Smooth muscle cell (in vitro differentiated cells): Measurements from ENCODE around the gene FUT3. TPM values are rescaled to one million over a fixed set of nuclear protein-coding genes. Genes with fewer than 3 reads are reported as not detected.
"Not testable (repeated sequence)": the region's sequence is repeated elsewhere in the genome, so short reads cannot be mapped to it uniquely, and the experiment has no call there.

Experiments
- DNase-seq: peaks from one replicate; lab custom pipeline; 2025; ENCODE audit not compliant: unreplicated experiment; lab: John Stamatoyannopoulos, UW
- H2AFZ ChIP-seq: fragments of 200-600 bp; sonication (generic); 2 replicates; pipeline ENCODE4 v1.6.0; 2016; ENCODE audit warnings: antibody characterized with exemption, low read depth, mild to moderate bottlenecking
- H3F3A ChIP-seq: fragments of 200-600 bp; sonication (generic); 2 replicates; pipeline ENCODE4 v1.6.0; 2017; ENCODE audit warnings: antibody characterized with exemption, low read depth
- H3K27ac ChIP-seq: fragments of 200-600 bp; sonication (generic); 2 replicates; pipeline ENCODE4 v1.5.1; 2016; ENCODE audit warnings: low read depth, mild to moderate bottlenecking
- H3K27me3 ChIP-seq: fragments of 200-600 bp; sonication (generic); 2 replicates; pipeline ENCODE4 v1.6.1; 2016; ENCODE audit warnings: low read depth, mild to moderate bottlenecking
- H3K36me3 ChIP-seq: fragments of 200-600 bp; sonication (generic); 2 replicates; pipeline ENCODE4 v1.5.1; 2016; ENCODE audit warnings: low read depth
- H3K4me1 ChIP-seq: fragments of 200-600 bp; sonication (generic); 2 replicates; pipeline ENCODE4 v1.5.1; 2016; ENCODE audit warnings: low read depth
- H3K4me2 ChIP-seq: fragments of 200-600 bp; sonication (generic); 2 replicates; pipeline ENCODE4 v1.6.0; 2016; ENCODE audit warnings: mild to moderate bottlenecking
- H3K4me3 ChIP-seq: fragments of 200-600 bp; sonication (generic); 2 replicates; pipeline ENCODE4 v1.5.1; 2016; ENCODE audit warnings: mild to moderate bottlenecking
- H3K79me2 ChIP-seq: fragments of 200-600 bp; sonication (generic); 2 replicates; pipeline ENCODE4 v1.6.0; 2016; ENCODE audit warnings: low read depth, mild to moderate bottlenecking
- H3K9ac ChIP-seq: fragments of 200-600 bp; sonication (generic); 2 replicates; pipeline ENCODE4 v1.6.0; 2016; ENCODE audit warnings: low read depth
- H3K9me3 ChIP-seq: fragments of 200-600 bp; sonication (generic); replicated peaks from 2 replicates; pipeline ENCODE4 v1.5.1; 2016; ENCODE audit warnings: low read depth
- H4K20me1 ChIP-seq: fragments of 200-600 bp; sonication (generic); 2 replicates; pipeline ENCODE4 v1.6.0; 2016; ENCODE audit warnings: low read depth
- CTCF ChIP-seq: fragments of 200-600 bp; sonication (generic); IDR thresholded peaks from 2 replicates; pipeline ENCODE4 v1.5.1; 2017; ENCODE audit warnings: borderline replicate concordance, mild to moderate bottlenecking, antibody characterized with exemption; ENCODE audit not compliant: insufficient read depth, poor library complexity, severe bottlenecking
- WGBS: methylation state at CpG from one replicate; pipeline ENCODE4 v1.1.7; 2016; ENCODE audit warnings: low lambda C conversion rate; 5-methylcytosine and 5-hydroxymethylcytosine counted together
- polyA plus RNA-seq: library from polyadenylated mRNA; unstranded; fragments of >200 nt; fragmentation: Nextera tagmentation; extraction: Ambion mirVana; gene quantifications from 2 replicates; pipeline ENCODE4 v1.2.1, GENCODE V29; 2016
- total RNA-seq: library from RNA; depleted of rRNA; stranded (reverse); fragments of >200 nt; gene quantifications from 2 replicates; pipeline ENCODE4 v1.2.3, GENCODE V29; 2014

FUT3 gene
- total and polyA plus RNA-seq, 2 experiments from 2014 or later, result 0.24 to 0.58 TPM

DNA sequence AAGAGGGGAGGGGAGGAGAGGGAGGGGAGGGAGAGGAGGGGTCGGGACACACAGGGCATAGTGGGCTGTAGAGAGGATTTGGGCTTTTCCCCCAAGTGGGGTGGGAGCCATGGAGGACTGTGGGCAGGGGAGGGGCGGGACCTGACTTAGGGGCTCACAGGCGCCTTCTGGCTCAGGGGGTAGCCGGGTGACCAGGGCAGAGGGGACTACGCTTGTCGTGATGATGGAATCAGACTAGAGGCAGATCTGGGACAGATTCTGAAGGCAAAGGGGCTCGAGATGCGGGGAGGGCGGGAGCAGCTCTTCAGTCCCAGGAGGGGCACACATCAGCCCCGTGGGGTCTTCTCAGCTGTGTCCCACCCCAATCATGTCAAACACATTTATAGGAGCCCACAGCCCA is 38.9 kb upstream of the FUT3 start:
- no peak for TF ChIP-seq CTCF
- H3K9me3 ChIP-seq, result no peaks in the 10 kb centered on the region
- no peak overlapping the region for H3K4me2 ChIP-seq
- no peaks in the 10 kb centered on the region for H3K4me1 ChIP-seq
- no peaks in the 10 kb centered on the region for H3F3A ChIP-seq
- H4K20me1 ChIP-seq, result peaks cover 12% of the 10 kb centered on the region
- H3K79me2 ChIP-seq, result no peaks in the 10 kb centered on the region
- H2AFZ ChIP-seq, result no peak overlapping the region
- no peak overlapping the region for H3K4me3 ChIP-seq
- DNase-seq, result no peak
- no peaks in the 10 kb centered on the region for H3K36me3 ChIP-seq
- H3K9ac ChIP-seq, result no peak overlapping the region
- H3K27ac ChIP-seq, result no peak overlapping the region
- H3K27me3 ChIP-seq, result no peaks in the 10 kb centered on the region
- 80% methylated on average over 8 of the region's 10 CpGs for WGBS

DNA sequence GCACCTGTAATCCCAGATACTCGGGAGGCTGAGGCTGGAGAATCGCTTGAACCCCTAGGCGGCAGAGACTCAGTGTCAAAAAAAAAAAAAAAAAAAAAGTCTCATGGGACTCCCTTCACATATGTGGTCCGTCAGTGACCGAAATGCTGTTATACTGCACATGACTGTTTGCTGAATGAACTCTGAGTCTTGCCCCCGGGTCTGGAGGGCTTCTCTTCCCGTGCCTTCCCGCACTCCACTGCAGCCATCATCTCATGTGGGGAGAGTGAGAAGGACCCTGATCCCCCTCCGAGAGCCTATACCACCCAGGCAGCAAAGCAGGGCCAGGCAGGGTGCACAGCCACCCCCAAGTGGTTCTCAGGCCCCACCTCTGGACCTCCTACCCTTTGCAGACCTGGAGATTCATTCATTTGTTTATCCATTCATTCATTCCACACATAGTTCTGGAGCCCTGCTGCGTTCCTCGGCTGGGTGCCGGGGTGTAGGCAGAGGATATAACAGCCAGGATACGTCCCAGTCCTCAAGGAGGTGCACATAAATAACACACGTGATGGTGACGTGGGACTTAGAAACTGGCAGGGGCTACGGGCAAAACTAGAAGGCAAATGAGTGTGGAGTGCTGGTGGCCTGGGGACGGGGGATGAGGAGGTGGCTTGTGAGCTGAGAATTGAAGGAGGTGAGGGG is 38.2 kb upstream of the FUT3 start:
- H3K9me3 ChIP-seq, result no peaks in the 10 kb centered on the region
- no peaks in the 10 kb centered on the region for H3K27me3 ChIP-seq
- no peak overlapping the region for H3K4me2 ChIP-seq
- H2AFZ ChIP-seq, result no peak overlapping the region
- DNase-seq, result no peak
- no peaks in the 10 kb centered on the region for H3K36me3 ChIP-seq
- TF ChIP-seq CTCF, result no peak
- H4K20me1 ChIP-seq, result peaks cover 6% of the 10 kb centered on the region
- 80% methylated on average over 17 of the region's 17 CpGs for WGBS
- H3K9ac ChIP-seq, result no peak overlapping the region
- no peak overlapping the region for H3K4me3 ChIP-seq
- H3K27ac ChIP-seq, result no peak overlapping the region
- no peaks in the 10 kb centered on the region for H3F3A ChIP-seq
- no peaks in the 10 kb centered on the region for H3K79me2 ChIP-seq
- no peaks in the 10 kb centered on the region for H3K4me1 ChIP-seq

- not testable (repeated sequence) for H3F3A ChIP-seq, H3K9me3 ChIP-seq, H3K4me3 ChIP-seq, H3K79me2 ChIP-seq, H2AFZ ChIP-seq, H3K36me3 ChIP-seq, H3K27me3 ChIP-seq, H4K20me1 ChIP-seq, H3K9ac ChIP-seq, DNase-seq, H3K27ac ChIP-seq, H3K4me2 ChIP-seq
- WGBS, result 89% methylated on average over 11 of the region's 11 CpGs
- peaks cover 10% of the 10 kb centered on the region for H3K4me1 ChIP-seq
Measured at GRCh38 chr19:5884065-5884811, 33.0 kb upstream of the FUT3 start.

- H3K4me1 ChIP-seq, result peaks cover 10% of the 10 kb centered on the region
- not testable (repeated sequence) for H3K27ac ChIP-seq
Measured at GRCh38 chr19:5883157-5883873, 32.1 kb upstream of the FUT3 start.

More at GRCh38 chr19:5883157-5883873, 32.1 kb upstream of the FUT3 start:
- not testable (repeated sequence) for H3K4me3 ChIP-seq, H3K36me3 ChIP-seq, DNase-seq, H3F3A ChIP-seq, H3K9ac ChIP-seq, H3K79me2 ChIP-seq, H2AFZ ChIP-seq, H4K20me1 ChIP-seq, H3K9me3 ChIP-seq, H3K4me2 ChIP-seq, H3K27me3 ChIP-seq
- 89% methylated on average over 13 of the region's 13 CpGs for WGBS
